B cell (primary cell): ENCODE data around the gene CNTN2.

ENCODE experiments used
- CTCF ChIP-seq: fragments of 200-600 bp; IDR thresholded peaks from one replicate; pipeline ENCODE4 v1.8.0; 2022; ENCODE audit warnings: antibody characterized with exemption, mild to moderate bottlenecking
- EZH2 ChIP-seq: IDR thresholded peaks from 2 replicates; pipeline ENCODE4 v1.6.1; 2012; ENCODE audit warnings: borderline replicate concordance, low read depth, mild to moderate bottlenecking, moderate library complexity, low read length; ENCODE audit not compliant: insufficient read depth, poor library complexity, severe bottlenecking

GRCh38 chr1:205014783-205015182, 28.2 kb upstream of the CNTN2 start:
- TF ChIP-seq CTCF (no peak), EZH2 (no peak)
